ENCODE measurements around the gene SYT8. TPM values are rescaled to one million over a fixed set of nuclear protein-coding genes. Genes with fewer than 3 reads are reported as not detected.

The SYT8 gene
- total RNA-seq, 1 donor from 2014 or later, result 1.2 TPM

DNA sequence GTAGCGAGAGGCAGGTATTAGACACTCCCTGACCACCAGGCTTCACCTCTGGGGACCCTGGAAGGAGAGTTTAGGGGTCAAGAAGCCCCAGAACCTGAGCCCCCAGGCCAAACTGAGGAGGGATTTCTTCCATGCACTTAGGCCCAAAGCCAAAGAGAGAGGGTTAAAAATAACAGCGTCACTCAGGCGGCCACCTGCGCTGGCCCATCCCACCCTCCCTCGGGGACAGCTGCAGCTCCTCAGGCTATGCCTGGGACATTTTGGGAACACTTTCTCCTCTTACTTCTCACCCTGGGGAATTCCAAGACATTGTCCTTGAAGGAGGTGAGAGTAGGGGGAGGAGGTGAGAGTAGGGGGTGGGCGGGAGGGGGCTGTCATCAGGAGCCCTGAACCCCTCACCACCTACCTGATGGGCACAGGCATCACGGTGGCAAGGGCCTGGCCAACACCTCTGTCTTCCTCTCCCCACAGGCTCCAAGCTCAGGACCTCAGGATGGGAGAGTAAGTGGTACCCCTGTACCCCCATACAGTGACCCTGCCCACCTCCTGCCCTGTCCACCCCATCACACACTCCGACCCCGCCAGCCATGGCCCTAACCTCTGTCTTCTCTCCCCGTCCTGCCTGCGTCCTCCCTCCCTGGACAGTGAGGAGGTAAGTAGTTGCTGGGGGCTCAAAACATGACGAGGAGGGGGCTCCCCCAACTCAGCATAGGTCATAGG, 4.6 kb downstream of the SYT8 start:
- DNase-seq (ENCODE audit: extremely low spot score in 2 of 2), result no peak
- H3K9me3 ChIP-seq, result no peaks in the 10 kb centered on the region
- H3K4me1 ChIP-seq, result peaks cover 29% of the 10 kb centered on the region
- no peak overlapping the region for H3K27ac ChIP-seq
- intact Hi-C loops (cut with DNase I), result loop anchor here (5.0 kb wide), 1 partner anchor 313 kb away; no protein-coding TSS in a partner anchor
- H3K4me3 ChIP-seq, result no peak overlapping the region
- no peaks in the 10 kb centered on the region for H3K36me3 ChIP-seq
- TF ChIP-seq, protein P1, sequence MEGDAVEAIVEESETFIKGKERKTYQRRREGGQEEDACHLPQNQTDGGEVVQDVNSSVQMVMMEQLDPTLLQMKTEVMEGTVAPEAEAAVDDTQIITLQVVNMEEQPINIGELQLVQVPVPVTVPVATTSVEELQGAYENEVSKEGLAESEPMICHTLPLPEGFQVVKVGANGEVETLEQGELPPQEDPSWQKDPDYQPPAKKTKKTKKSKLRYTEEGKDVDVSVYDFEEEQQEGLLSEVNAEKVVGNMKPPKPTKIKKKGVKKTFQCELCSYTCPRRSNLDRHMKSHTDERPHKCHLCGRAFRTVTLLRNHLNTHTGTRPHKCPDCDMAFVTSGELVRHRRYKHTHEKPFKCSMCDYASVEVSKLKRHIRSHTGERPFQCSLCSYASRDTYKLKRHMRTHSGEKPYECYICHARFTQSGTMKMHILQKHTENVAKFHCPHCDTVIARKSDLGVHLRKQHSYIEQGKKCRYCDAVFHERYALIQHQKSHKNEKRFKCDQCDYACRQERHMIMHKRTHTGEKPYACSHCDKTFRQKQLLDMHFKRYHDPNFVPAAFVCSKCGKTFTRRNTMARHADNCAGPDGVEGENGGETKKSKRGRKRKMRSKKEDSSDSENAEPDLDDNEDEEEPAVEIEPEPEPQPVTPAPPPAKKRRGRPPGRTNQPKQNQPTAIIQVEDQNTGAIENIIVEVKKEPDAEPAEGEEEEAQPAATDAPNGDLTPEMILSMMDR (IDR thresholded peaks at IDR 0.05), result no peak
- TF ChIP-seq POLR2AphosphoS5 (IDR thresholded peaks at IDR 0.05; ENCODE audit: insufficient read depth in 1 of 2, low read depth in 1 of 2) (no peak), POLR2A (IDR thresholded peaks at IDR 0.05) (no peak)
- H3K27me3 ChIP-seq, result no peaks in the 10 kb centered on the region

DNA sequence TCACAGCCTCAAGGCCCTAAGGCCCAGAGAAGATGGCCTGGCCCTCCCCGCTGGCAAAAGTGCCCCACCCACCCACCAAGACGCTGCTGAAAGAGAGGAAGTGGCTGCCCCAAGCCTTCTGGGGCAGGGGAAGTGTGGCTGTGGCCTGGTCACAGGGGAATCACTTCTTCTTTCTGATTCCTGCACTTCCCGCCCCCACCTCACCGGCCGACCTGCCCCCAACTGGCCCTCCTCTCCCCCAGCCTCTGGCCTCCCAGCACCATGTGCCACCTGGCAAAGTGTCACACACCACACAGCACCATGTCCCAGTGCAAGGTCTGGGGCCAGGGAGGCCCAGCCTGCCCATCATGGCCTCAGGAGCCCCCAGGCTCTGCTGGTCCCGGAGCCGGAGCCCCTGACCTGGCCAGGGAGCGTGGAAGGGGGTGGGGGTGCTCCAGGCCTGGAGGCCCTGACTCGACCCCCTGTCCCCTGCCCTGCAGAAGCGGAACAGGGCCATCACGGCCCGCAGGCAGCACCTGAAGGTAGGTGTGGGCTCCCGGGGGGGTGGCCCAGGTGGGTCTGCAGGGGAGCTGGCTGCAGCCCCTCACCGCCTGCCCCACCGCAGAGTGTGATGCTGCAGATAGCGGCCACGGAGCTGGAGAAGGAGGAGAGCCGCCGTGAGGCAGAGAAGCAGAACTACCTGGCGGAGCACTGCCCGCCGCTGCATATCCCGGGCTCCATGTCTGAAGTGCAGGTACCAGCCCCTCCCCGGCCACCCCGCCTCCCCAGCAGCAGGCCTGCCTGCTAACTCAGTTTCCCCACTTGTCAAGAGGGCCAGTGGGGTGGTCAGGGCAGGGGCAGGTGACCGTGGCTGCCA, 5.4 kb downstream of the SYT8 start:
- TF ChIP-seq POLR2A (IDR thresholded peaks at IDR 0.05), result no peak
- TF ChIP-seq, protein P1 (IDR thresholded peaks at IDR 0.05), result no peak
- TF ChIP-seq POLR2AphosphoS5 (IDR thresholded peaks at IDR 0.05; ENCODE audit: insufficient read depth in 1 of 2, low read depth in 1 of 2), result no peak
- Histone ChIP-seq H3K36me3 (no peaks in the 10 kb centered on the region), H3K4me1 (peaks cover 27% of the 10 kb centered on the region), H3K27me3 (no peaks in the 10 kb centered on the region), H3K9me3 (no peaks in the 10 kb centered on the region), H3K4me3 (no peak overlapping the region), H3K27ac (no peak overlapping the region)
- no peak for DNase-seq (ENCODE audit: extremely low spot score in 2 of 2)
- intact Hi-C loops (cut with DNase I), result loop anchor here (5.0 kb wide), 1 partner anchor 312 kb away; no protein-coding TSS in a partner anchor

DNA sequence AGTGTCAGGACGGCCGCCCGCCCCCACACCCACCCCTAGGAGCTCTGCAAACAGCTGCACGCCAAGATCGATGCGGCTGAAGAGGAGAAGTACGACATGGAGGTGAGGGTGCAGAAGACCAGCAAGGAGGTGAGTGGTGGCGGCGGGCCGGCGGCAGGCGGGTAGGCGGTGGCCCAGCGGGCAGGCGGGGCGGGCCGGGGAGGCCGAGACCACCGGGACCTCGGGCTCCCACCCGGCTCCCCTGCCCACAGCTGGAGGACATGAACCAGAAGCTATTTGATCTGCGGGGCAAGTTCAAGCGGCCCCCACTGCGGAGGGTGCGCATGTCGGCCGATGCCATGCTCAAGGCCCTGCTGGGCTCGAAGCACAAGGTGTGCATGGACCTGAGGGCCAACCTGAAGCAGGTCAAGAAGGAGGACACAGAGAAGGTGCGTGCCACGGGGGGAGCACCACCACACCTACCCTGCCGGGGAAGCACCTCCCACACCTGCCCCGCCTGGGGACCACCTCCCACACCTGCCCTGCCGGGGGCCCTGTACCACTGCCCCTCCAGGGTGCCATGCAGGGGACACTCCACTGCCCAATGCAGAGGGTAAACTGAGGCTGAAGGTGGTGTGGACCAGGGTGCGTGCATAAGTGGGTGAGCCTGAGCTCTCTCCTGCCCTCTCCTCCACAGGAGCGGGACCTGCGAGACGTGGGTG, 6.1 kb downstream of the SYT8 start:
- no peaks in the 10 kb centered on the region for H3K9me3 ChIP-seq
- no peaks in the 10 kb centered on the region for H3K36me3 ChIP-seq
- no peaks in the 10 kb centered on the region for H3K27me3 ChIP-seq
- TF ChIP-seq POLR2AphosphoS5 (IDR thresholded peaks at IDR 0.05; ENCODE audit: insufficient read depth in 1 of 2, low read depth in 1 of 2), result no peak
- H3K27ac ChIP-seq, result no peak overlapping the region
- DNase-seq (ENCODE audit: extremely low spot score in 2 of 2), result no peak
- no peak overlapping the region for H3K4me3 ChIP-seq
- H3K4me1 ChIP-seq, result peaks cover 27% of the 10 kb centered on the region
- intact Hi-C loops (cut with DNase I), result no loop called here

DNA sequence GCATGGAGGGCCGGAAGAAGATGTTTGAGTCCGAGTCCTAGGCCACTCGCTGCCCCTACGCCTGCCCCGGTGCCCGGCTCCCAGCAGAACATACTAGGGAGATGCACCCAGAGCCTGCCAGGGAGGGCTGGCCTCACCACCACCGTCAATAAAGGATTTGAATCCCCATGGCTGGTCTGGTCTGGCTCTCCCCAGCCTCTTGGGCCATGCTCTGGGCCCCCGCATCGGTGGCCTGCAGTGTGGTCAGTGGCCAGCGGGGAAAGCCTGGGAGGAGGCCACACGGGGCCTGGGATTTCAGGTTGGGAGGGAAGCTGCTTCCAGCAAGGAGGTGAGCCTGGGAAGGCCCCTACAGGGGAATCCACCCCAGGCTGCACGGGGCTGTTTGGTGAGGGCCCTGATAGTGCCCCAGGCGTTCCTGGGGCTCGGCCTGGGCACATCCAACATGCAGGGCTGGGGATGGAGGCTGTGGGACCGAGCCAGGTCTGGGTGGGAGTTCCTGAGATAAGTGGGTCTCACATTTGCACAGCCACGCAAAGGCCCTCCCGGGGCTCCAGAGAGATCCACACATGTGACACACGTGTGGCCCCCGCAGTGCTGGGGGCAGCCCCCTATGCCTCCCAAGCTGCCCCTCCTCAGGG, 6.8 kb downstream of the SYT8 start:
- H3K36me3 ChIP-seq, result no peaks in the 10 kb centered on the region
- no peaks in the 10 kb centered on the region for H3K27me3 ChIP-seq
- intact Hi-C loops (cut with DNase I), result no loop called here
- H3K4me3 ChIP-seq, result no peak overlapping the region
- H3K4me1 ChIP-seq, result peaks cover 27% of the 10 kb centered on the region
- H3K27ac ChIP-seq, result no peak overlapping the region
- TF ChIP-seq, protein P1 (IDR thresholded peaks at IDR 0.05), result no peak
- TF ChIP-seq POLR2A (IDR thresholded peaks at IDR 0.05) (no peak), POLR2AphosphoS5 (IDR thresholded peaks at IDR 0.05; ENCODE audit: insufficient read depth in 1 of 2, low read depth in 1 of 2) (no peak)
- DNase-seq (ENCODE audit: extremely low spot score in 2 of 2), result no peak
- H3K9me3 ChIP-seq, result no peaks in the 10 kb centered on the region

All from vagina (tissue), 2 donors.